GM18499 (cell line): ENCODE data around the gene AFTPH.
"Not testable (repeated sequence)": the region's sequence is repeated elsewhere in the genome, so short reads cannot be mapped to it uniquely, and the experiment has no call there.

Experiments
- ATAC-seq: cut with Tn5 transposase; IDR thresholded peaks from one replicate; pipeline ENCODE4 v1.9.1; 2021; ENCODE audit warnings: moderate number of reproducible peaks; ENCODE audit not compliant: insufficient read depth, unreplicated experiment

The AFTPH gene

GRCh38 chr2:64493788-64494187 lies 30.3 kb upstream of the AFTPH start:
- ATAC-seq = no peak

- no peak for ATAC-seq
Measured at GRCh38 chr2:64498438-64498837, 25.7 kb upstream of the AFTPH start.

- no peak for ATAC-seq
Measured at GRCh38 chr2:64500549-64500948, 23.6 kb upstream of the AFTPH start.

GRCh38 chr2:64501946-64502345 lies 22.2 kb upstream of the AFTPH start:
- ATAC-seq = no peak

- ATAC-seq = no peak
Measured at GRCh38 chr2:64502860-64503259, 21.3 kb upstream of the AFTPH start.

- ATAC-seq = no peak
Measured at GRCh38 chr2:64504774-64505720, 19.1 kb upstream of the AFTPH start.

GRCh38 chr2:64506686-64507085 lies 17.4 kb upstream of the AFTPH start:
- no peak for ATAC-seq

- no peak for ATAC-seq
Measured at GRCh38 chr2:64514008-64514407, 10.1 kb upstream of the AFTPH start.

GRCh38 chr2:64515086-64515485 lies 9.0 kb upstream of the AFTPH start:
- no peak for ATAC-seq

GRCh38 chr2:64516651-64517510 lies 7.2 kb upstream of the AFTPH start:
- no peak for ATAC-seq

- ATAC-seq = no peak
Measured at GRCh38 chr2:64517511-64517884, 6.6 kb upstream of the AFTPH start.

GRCh38 chr2:64522843-64523428 lies 1.2 kb upstream of the AFTPH start:
- ATAC-seq = no peak

- ATAC-seq = no peak
Measured at GRCh38 chr2:64524604-64525316, 632 bp downstream of the AFTPH start.

- no peak for ATAC-seq
Measured at GRCh38 chr2:64525317-64525613, 1.1 kb downstream of the AFTPH start.

- no peak for ATAC-seq
Measured at GRCh38 chr2:64526034-64526433, 1.9 kb downstream of the AFTPH start.

GRCh38 chr2:64530946-64531345 lies 6.8 kb downstream of the AFTPH start:
- not testable (repeated sequence) for ATAC-seq

- ATAC-seq = no peak
Measured at GRCh38 chr2:64532030-64532429, 7.9 kb downstream of the AFTPH start.

GRCh38 chr2:64533882-64534281 lies 9.8 kb downstream of the AFTPH start:
- ATAC-seq = no peak

- ATAC-seq = no peak
Measured at GRCh38 chr2:64534363-64534762, 10.2 kb downstream of the AFTPH start.

GRCh38 chr2:64535024-64535423 lies 10.9 kb downstream of the AFTPH start:
- no peak for ATAC-seq
